Ovary (tissue), 9 donors: Measurements from ENCODE around the gene WWOX. TPM values are rescaled to one million over a fixed set of nuclear protein-coding genes. Genes with fewer than 3 reads are reported as not detected.

Experiments
- DNase-seq, 5 donors: peaks; one replicate each; pipeline ENCODE4 v3.0.0-alpha.2; 2019 to 2020
- H3K27ac ChIP-seq, 2 donors: fragments of 200-600 bp; one replicate each; pipeline versions ENCODE4 v1.5.1 to v1.8.0; 2019 to 2022
- H3K27me3 ChIP-seq: fragments of 200-600 bp; one replicate; pipeline ENCODE4 v1.8.0; 2022
- H3K36me3 ChIP-seq: fragments of 200-600 bp; sonication (generic); one replicate; pipeline ENCODE4 v1.5.1; 2019
- H3K4me1 ChIP-seq: one replicate; pipeline ENCODE4 v1.8.1; 2013; ENCODE audit warnings: mild to moderate bottlenecking, moderate library complexity; ENCODE audit not compliant: insufficient read depth
- H3K4me3 ChIP-seq: fragments of 200-600 bp; sonication (generic); one replicate; pipeline ENCODE4 v1.5.1; 2017
- H3K9me3 ChIP-seq, 2 donors: fragments of 200-600 bp in 1 of 2; sonication (generic) in 1 of 2; one replicate each; pipeline versions ENCODE4 v1.5.1 to v1.8.1; 2013 to 2019; ENCODE audit warnings: mild to moderate bottlenecking in 1 of 2, moderate library complexity in 1 of 2
- EP300 ChIP-seq: sonication (generic); formaldehyde crosslinking; IDR thresholded peaks from one replicate; pipeline ENCODE4 v1.6.1; 2017; ENCODE audit warnings: antibody characterized with exemption
- POLR2A ChIP-seq: fragments of 450-650 bp; IDR thresholded peaks from one replicate; pipeline ENCODE4 v1.6.1; 2017; ENCODE audit warnings: antibody characterized with exemption, mild to moderate bottlenecking, moderate library complexity
- WGBS, 3 donors: extraction: QIAGEN DNeasy Blood & Tissue Kit in 1 of 3; methylation state at CpG; one replicate each; pipeline versions ENCODE4 v1.1.5 to v1.1.7; 2013 to 2017; 5-methylcytosine and 5-hydroxymethylcytosine counted together
- intact Hi-C, 4 donors: fragments of 100-400 bp; cut with DNase I; formaldehyde crosslinking; loops; one replicate each; pipeline versions ENCODE4 v1.11.0 to v1.15.1; 2022 to 2023
- polyA plus RNA-seq, 2 donors: library from polyadenylated mRNA; stranded (reverse); fragments of 200-250 nt in 1 of 2; fragments of 350-450 nt in 1 of 2; fragmentation: Illumina TruSeq in 1 of 2; extraction: RNeasy Lipid Tissue Mini Kit (QIAGEN cat#74804) in 1 of 2; gene quantifications; one replicate each; pipeline ENCODE4 v1.2.3, GENCODE V29; 2013 to 2014
- total RNA-seq, 7 donors: library from RNA; depleted of rRNA in 2 of 7; stranded (reverse); fragments of >200 nt in 2 of 7; fragmentation: NEBNext Ultra II Directional in 3 of 7; extraction: Animal tissue kit (Norgen Biotek cat#: 25700) in 3 of 7; gene quantifications; one replicate each; pipeline versions ENCODE4 v1.1.0 to v1.2.4, GENCODE V29; 2016 to 2023
- TF ChIP-seq, protein P1 (sequence below), 3 donors: fragments of 450-650 bp in 2 of 3; fragments of 200-600 bp in 1 of 3; IDR thresholded peaks; one replicate each; pipeline versions ENCODE4 v1.5.1 to v1.8.0; 2016 to 2022; ENCODE audit warnings: antibody characterized with exemption in 3 of 3, mild to moderate bottlenecking in 1 of 3
- donor health status: DM: no; HTN: no; CAD: no; lungs with moderate emphysema.
- donor health status: DM: no; HTN: no; CAD: no.
- donor health status: Bipolar disorder and iron deficiency.
- donor health status: DM: yes; HTN: yes; CAD: no.
- donor health status: DM: no; HTN: no; CAD: no.
- donor health status: DM: yes; HTN: yes; CAD: no.

The WWOX gene
- total and polyA plus RNA-seq, 9 donors, result 11.0 to 40.5 (median 25.2) TPM

DNA sequence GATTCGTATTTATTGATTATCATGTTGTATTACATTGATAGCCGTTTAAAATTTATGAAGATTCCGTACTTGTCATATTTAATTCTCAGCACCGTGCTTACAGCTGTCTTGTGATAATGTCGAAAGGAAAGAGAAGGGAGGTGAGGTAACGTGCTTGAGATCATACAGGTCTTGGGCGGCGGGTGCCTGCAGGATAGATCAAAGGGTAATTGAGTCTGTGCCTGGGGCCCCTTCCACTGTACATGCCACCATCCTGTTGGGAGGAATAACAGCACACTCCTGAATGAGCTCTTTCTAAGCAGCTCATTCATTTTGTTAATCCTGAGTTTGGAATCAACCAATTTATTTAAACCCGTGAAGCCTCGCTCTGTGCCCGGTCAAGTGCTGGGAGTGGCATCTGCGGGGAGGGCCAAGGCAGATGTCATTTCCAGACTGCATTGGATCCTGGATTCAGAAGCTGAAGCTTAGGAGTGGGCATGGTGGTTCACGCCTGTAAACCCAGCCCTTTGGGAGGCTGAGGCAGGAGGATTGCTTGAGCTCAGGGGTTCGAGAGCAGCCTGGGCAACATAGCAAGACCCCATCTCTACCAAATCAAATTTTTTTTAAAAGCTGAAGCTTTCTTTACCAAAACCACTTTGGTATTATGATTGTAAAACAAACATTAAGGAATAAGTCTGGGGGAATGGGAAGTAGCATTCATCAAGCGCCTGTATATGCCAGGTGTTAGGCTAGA, 25.8 kb downstream of the WWOX start:
- no peak overlapping the region for H3K27ac ChIP-seq
- no peak overlapping the region for H3K4me3 ChIP-seq
- DNase-seq, result no peak
- H3K9me3 ChIP-seq, result no peaks in the 10 kb centered on the region
- WGBS, 3 donors, result 92 to 95% (median 94%) methylated on average over 15 of the region's 15 CpGs
- H3K27me3 ChIP-seq, result no peaks in the 10 kb centered on the region
- TF ChIP-seq, protein P1, sequence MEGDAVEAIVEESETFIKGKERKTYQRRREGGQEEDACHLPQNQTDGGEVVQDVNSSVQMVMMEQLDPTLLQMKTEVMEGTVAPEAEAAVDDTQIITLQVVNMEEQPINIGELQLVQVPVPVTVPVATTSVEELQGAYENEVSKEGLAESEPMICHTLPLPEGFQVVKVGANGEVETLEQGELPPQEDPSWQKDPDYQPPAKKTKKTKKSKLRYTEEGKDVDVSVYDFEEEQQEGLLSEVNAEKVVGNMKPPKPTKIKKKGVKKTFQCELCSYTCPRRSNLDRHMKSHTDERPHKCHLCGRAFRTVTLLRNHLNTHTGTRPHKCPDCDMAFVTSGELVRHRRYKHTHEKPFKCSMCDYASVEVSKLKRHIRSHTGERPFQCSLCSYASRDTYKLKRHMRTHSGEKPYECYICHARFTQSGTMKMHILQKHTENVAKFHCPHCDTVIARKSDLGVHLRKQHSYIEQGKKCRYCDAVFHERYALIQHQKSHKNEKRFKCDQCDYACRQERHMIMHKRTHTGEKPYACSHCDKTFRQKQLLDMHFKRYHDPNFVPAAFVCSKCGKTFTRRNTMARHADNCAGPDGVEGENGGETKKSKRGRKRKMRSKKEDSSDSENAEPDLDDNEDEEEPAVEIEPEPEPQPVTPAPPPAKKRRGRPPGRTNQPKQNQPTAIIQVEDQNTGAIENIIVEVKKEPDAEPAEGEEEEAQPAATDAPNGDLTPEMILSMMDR (IDR thresholded peaks at IDR 0.05), result no peak
- TF ChIP-seq POLR2A (no peak), EP300 (no peak)
- intact Hi-C loops, result loop anchor here in 2 of 4 donors (10.0 kb wide), 2 partner anchors 110 to 380 kb away; no protein-coding TSS in a partner anchor
- H3K36me3 ChIP-seq, result no peaks in the 10 kb centered on the region
- H3K4me1 ChIP-seq, result peaks cover 5% of the 10 kb centered on the region

DNA sequence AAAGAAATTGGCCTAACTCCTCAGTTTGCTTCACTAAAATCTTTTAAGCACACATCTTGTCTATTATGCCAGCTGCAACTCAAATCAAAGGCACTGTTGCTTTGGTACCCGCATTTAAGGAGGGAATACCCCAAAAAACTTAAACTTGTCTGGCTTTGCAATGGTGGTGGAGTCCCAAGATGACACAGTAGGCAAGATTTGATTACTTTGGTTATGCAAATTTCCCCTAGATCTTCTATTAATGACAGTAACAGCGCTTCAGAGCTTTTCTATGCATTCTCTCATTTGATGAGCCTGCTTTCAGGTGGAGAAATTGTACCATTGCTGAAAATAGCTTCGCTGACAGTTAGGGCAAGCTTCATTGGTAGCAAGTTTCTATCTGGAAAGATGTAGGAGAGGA, 27.2 kb downstream of the WWOX start:
- Histone ChIP-seq H3K9me3 (no peaks in the 10 kb centered on the region), H3K27ac (no peak overlapping the region), H3K36me3 (no peaks in the 10 kb centered on the region), H3K4me1 (peaks cover 5% of the 10 kb centered on the region), H3K4me3 (no peak overlapping the region), H3K27me3 (no peaks in the 10 kb centered on the region)
- TF ChIP-seq, protein P1 (IDR thresholded peaks at IDR 0.05), result no peak
- TF ChIP-seq POLR2A (no peak), EP300 (no peak)
- no peak for DNase-seq
- intact Hi-C loops, result loop anchor here in 2 of 4 donors (10.0 kb wide), 2 partner anchors 108 to 378 kb away; no protein-coding TSS in a partner anchor
- WGBS, 3 donors, result 78 to 90% (median 89%) methylated on average over 3 of the region's 3 CpGs

DNA sequence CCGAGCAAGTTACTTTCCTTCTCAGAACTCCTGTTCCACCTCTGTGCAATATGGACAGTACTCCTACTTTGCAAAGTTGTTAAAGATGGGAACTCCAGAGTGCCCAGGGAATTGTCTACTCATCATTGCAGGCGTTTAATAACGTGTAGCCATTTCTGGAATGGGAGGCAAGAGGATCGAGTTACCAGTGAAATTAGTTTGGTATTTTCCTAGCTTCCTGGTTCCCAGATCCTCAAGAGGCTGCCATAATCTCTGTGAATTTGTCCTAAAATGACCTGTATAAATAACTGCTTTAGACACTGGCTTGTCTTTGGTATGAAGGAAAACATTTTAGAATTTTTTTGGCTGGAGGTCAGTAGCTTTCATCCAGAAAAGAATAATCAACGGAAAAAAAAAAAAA, 27.7 kb downstream of the WWOX start:
- Histone ChIP-seq H3K4me3 (no peak overlapping the region), H3K4me1 (peaks cover 5% of the 10 kb centered on the region)

DNA sequence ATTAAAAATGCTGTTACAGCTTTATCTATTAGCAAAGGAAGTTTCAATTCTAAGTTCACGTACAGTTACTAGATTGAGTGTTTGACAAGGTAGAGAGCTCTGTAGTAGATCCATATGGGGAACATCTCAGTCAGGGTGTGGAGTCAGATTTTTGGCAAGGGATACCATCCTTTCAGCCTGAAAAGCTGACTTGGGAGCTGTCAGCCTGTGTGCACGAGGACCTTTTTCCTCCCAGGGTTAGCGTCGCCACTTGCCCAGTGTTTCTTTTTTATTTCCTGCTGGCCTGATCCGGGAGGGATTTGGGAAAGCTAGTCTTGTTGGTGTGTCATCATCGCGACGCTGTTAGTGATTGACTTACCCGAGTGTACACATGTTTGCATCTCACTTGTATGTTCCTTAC, 29.5 kb downstream of the WWOX start:
- intact Hi-C loops, result loop anchor here in 2 of 4 donors (10.0 kb wide), 2 partner anchors 106 to 376 kb away; no protein-coding TSS in a partner anchor
- Histone ChIP-seq H3K4me3 (no peak overlapping the region), H3K27me3 (no peaks in the 10 kb centered on the region), H3K36me3 (no peaks in the 10 kb centered on the region), H3K9me3 (no peaks in the 10 kb centered on the region), H3K27ac (no peak overlapping the region), H3K4me1 (peaks cover 5% of the 10 kb centered on the region)
- TF ChIP-seq EP300, result no peak
- TF ChIP-seq, protein P1 (IDR thresholded peaks at IDR 0.05), result no peak
- TF ChIP-seq POLR2A, result no peak
- 58 to 64% (median 59%) methylated on average over 9 of the region's 9 CpGs for WGBS, 3 donors
- DNase-seq, result no peak

More for the DNA sequence above, 27.7 kb downstream of the WWOX start:
- no peaks in the 10 kb centered on the region for H3K27me3 ChIP-seq
- intact Hi-C loops, result loop anchor here in 2 of 4 donors (10.0 kb wide), 2 partner anchors 108 to 378 kb away; no protein-coding TSS in a partner anchor
- TF ChIP-seq, protein P1 (IDR thresholded peaks at IDR 0.05), result no peak
- no peak for TF ChIP-seq EP300
- TF ChIP-seq POLR2A, result no peak
- 1 to 7% (median 2%) methylated on average over 5 of the region's 5 CpGs for WGBS, 3 donors
- no peak for DNase-seq
- no peaks in the 10 kb centered on the region for H3K9me3 ChIP-seq
- H3K36me3 ChIP-seq, result no peaks in the 10 kb centered on the region
- H3K27ac ChIP-seq, result no peak overlapping the region
